Lower lobe of right lung (tissue), 2 donors: ENCODE data around the gene LGR4. TPM values are rescaled to one million over a fixed set of nuclear protein-coding genes. Genes with fewer than 3 reads are reported as not detected.
"Not testable (repeated sequence)": the region's sequence is repeated elsewhere in the genome, so short reads cannot be mapped to it uniquely, and the experiment has no call there.

Source experiments
- ATAC-seq, 2 donors: fragments of 200-7000 bp; cut with Tn5 transposase; one replicate each; pipeline ENCODE4 v1.9.1; 2020 to 2022; ENCODE audit warnings: mild to moderate bottlenecking in 2 of 2, moderate library complexity in 2 of 2
- DNase-seq: peaks from one replicate; pipeline ENCODE4 v3.0.0-alpha.2; 2020
- H3K27ac ChIP-seq: fragments of 200-600 bp; one replicate; pipeline ENCODE4 v1.8.0; 2022
- H3K27me3 ChIP-seq: fragments of 200-600 bp; one replicate; pipeline ENCODE4 v1.8.0; 2022; ENCODE audit warnings: low read depth
- H3K36me3 ChIP-seq: fragments of 200-600 bp; one replicate; pipeline ENCODE4 v1.8.0; 2022; ENCODE audit warnings: mild to moderate bottlenecking
- H3K4me1 ChIP-seq: fragments of 200-600 bp; one replicate; pipeline ENCODE4 v1.8.0; 2022
- H3K4me3 ChIP-seq: fragments of 200-600 bp; one replicate; pipeline ENCODE4 v1.8.0; 2022; ENCODE audit warnings: mild to moderate bottlenecking
- H3K9me3 ChIP-seq: fragments of 200-600 bp; one replicate; pipeline ENCODE4 v1.8.0; 2022
- CTCF ChIP-seq: fragments of 200-600 bp; IDR thresholded peaks from one replicate; pipeline ENCODE4 v1.8.0; 2022; ENCODE audit warnings: antibody characterized with exemption, mild to moderate bottlenecking
- intact Hi-C: fragments of 100-400 bp; cut with DNase I; formaldehyde crosslinking; loops from one replicate; pipeline ENCODE4 v1.11.0; 2022
- long read RNA-seq: library from polyadenylated mRNA; unstranded; transcript quantifications from one replicate; pipeline ENCODE4 v2.0.0, GENCODE V29; 2021
- total RNA-seq: library from RNA; stranded (reverse); fragmentation: NEBNext Ultra II Directional; extraction: Animal tissue kit (Norgen Biotek cat#: 25700); gene quantifications from one replicate; pipeline ENCODE4 v1.2.1, GENCODE V29; 2021
- donor health status: DM: no; HTN: yes; CAD: no; lungs with severe emphysema.

LGR4 gene
- 7.5 TPM for total RNA-seq
- long read RNA-seq, full-length matches to known transcripts, result 2 of 6 reads
- long read RNA-seq, partial matches to known transcripts, result 1 of 6 reads
- long read RNA-seq, other reads (novel, unspliced or antisense), result 3 of 6 reads

GRCh38 chr11:27472398-27473016 lies at the start of gene LGR4:
LGR4 (minus strand) TSS chr11:27472790; CDS start chr11:27472302, 488 bp downstream.
- H3K36me3 ChIP-seq, result no peaks in the 10 kb centered on the region
- ATAC-seq (peak; percentile 91 to 93), DNase-seq (peak; percentile 85)
- H3K27ac ChIP-seq, result peak within 1 kb of the TSS; percentile 71
- H3K4me3 ChIP-seq, result peak within 1 kb of the TSS; percentile 74
- TF ChIP-seq CTCF, result no peak
- intact Hi-C loops, result no loop called here
- H3K27me3 ChIP-seq, result peaks cover 13% of the 10 kb centered on the region
- peaks cover 24% of the 10 kb centered on the region for H3K4me1 ChIP-seq
- H3K9me3 ChIP-seq, result no peaks in the 10 kb centered on the region

GRCh38 chr11:27520226-27520625 lies 47.6 kb upstream of the LGR4 start:
- no peak for TF ChIP-seq CTCF
- Histone ChIP-seq H3K27ac (no peak overlapping the region), H3K9me3 (no peaks in the 10 kb centered on the region), H3K4me3 (no peak overlapping the region), H3K27me3 (no peaks in the 10 kb centered on the region), H3K36me3 (no peaks in the 10 kb centered on the region), H3K4me1 (no peaks in the 10 kb centered on the region)
- ATAC-seq, result no peak
- intact Hi-C loops, result no loop called here
- no peak for DNase-seq

- Histone ChIP-seq H3K27me3 (no peaks in the 10 kb centered on the region), H3K4me3 (no peak overlapping the region), H3K36me3 (no peaks in the 10 kb centered on the region), H3K27ac (no peak overlapping the region), H3K4me1 (no peaks in the 10 kb centered on the region), H3K9me3 (no peaks in the 10 kb centered on the region)
- DNase-seq (no peak), ATAC-seq (no peak)
- intact Hi-C loops, result no loop called here
- no peak for TF ChIP-seq CTCF
Observed at GRCh38 chr11:27518518-27518917, 45.9 kb upstream of the LGR4 start.

GRCh38 chr11:27517490-27517889 lies 44.9 kb upstream of the LGR4 start:
- H3K9me3 ChIP-seq, DNase-seq, H3K36me3 ChIP-seq, H3K4me3 ChIP-seq, H3K4me1 ChIP-seq, H3K27me3 ChIP-seq, intact Hi-C loops, H3K27ac ChIP-seq, ATAC-seq: not testable (repeated sequence)

DNA sequence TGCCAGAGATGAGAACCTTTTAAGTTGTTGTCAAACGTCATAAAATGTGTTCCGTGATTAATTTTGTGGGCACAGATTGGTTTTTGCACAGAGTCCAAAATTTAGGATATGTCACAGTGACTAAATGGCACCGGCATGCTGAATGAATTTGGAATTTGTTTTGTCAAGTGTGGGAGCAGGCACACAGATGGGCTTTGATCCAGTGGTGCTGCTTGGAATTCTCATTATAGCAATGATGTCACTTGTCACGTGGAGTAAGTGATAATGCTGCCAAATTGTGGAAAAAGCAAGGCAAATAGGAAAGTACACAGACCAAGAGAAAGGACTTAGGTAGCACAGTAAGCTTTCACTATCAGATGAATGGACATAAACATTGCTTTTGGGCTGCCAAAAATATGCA lies 42.0 kb upstream of the LGR4 start:
- ATAC-seq (no peak), DNase-seq (no peak)
- no peak for TF ChIP-seq CTCF
- no peaks in the 10 kb centered on the region for H3K4me1 ChIP-seq
- no peaks in the 10 kb centered on the region for H3K36me3 ChIP-seq
- no peaks in the 10 kb centered on the region for H3K27me3 ChIP-seq
- H3K27ac ChIP-seq, result no peak overlapping the region
- intact Hi-C loops, result no loop called here
- no peak overlapping the region for H3K4me3 ChIP-seq
- H3K9me3 ChIP-seq, result no peaks in the 10 kb centered on the region

DNA sequence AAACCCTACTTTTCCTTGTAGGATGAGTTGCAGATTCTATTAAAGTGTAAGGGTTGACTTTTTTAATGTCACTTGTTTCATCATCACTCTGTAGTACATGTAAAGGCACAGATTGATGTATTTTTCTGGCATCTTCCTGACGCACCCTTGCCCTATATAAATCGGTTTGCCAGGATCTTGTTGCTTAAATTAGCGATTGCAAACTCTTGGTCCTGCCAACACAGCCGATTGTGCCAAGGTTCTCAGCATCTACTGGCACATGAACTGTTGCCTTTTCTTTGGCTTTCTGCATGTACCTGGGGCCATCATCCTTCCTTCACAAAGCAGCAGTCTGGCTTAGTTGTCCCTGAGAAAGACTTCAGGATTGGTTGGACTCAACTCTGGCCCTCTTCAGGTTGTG lies 41.5 kb upstream of the LGR4 start:
- no peaks in the 10 kb centered on the region for H3K36me3 ChIP-seq
- DNase-seq, result no peak
- ATAC-seq, result no peak
- intact Hi-C loops, result no loop called here
- TF ChIP-seq CTCF, result no peak
- no peaks in the 10 kb centered on the region for H3K4me1 ChIP-seq
- H3K9me3 ChIP-seq, result no peaks in the 10 kb centered on the region
- no peak overlapping the region for H3K27ac ChIP-seq
- H3K27me3 ChIP-seq, result no peaks in the 10 kb centered on the region
- no peak overlapping the region for H3K4me3 ChIP-seq
